ENCODE measurements around the gene ADAMTS12. TPM values are rescaled to one million over a fixed set of nuclear protein-coding genes. Genes with fewer than 3 reads are reported as not detected.

Gene ADAMTS12
- total and polyA plus RNA-seq, 9 of the 15 experiments (the other 6 are each of a cell fraction or from before 2014, with no cell fraction given) = 0.11 TPM; not detected in 8

DNA sequence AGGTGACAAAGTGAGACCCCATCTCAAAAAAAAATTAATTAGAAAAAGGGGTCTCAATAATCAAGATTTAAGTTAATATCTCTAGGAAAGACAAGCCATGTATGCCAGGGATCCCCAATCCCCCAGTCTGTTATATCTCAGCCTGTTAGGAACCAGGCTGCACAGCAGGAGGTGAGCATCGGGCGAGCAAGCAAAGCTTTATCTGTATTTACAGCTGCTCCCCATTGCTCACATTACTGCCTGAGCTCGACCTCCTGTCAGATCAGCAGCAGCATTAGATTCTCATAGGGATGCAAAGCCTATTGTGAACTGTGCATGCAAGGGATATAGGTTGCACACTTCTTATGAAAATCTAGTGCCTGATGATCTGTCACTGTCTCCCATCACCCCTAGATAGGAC, 334.2 kb downstream of the ADAMTS12 start (continued):
- no peak for TF ChIP-seq GTF3C2 (IDR thresholded peaks at IDR 0.05; ENCODE audit: borderline replicate concordance, extremely low read depth, insufficient read length)
- peak; percentile 29 for TF ChIP-seq DACH1 (IDR thresholded peaks at IDR 0.05; ENCODE audit: partially characterized antibody)
- TF ChIP-seq, protein P1, sequence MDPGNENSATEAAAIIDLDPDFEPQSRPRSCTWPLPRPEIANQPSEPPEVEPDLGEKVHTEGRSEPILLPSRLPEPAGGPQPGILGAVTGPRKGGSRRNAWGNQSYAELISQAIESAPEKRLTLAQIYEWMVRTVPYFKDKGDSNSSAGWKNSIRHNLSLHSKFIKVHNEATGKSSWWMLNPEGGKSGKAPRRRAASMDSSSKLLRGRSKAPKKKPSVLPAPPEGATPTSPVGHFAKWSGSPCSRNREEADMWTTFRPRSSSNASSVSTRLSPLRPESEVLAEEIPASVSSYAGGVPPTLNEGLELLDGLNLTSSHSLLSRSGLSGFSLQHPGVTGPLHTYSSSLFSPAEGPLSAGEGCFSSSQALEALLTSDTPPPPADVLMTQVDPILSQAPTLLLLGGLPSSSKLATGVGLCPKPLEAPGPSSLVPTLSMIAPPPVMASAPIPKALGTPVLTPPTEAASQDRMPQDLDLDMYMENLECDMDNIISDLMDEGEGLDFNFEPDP (CRISPR knock-in tag; IDR thresholded peaks at IDR 0.05) = no peak
- no peak for TF ChIP-seq SUPT5H (IDR thresholded peaks at IDR 0.05)
- no peak for TF ChIP-seq CTBP1 (IDR thresholded peaks at IDR 0.05; ENCODE audit: borderline replicate concordance)
- no peak for TF ChIP-seq SMAD2 (IDR thresholded peaks at IDR 0.05; ENCODE audit: low read depth, low read length)
- TF ChIP-seq ELF1 (tag; IDR thresholded peaks at IDR 0.05) = no peak
- 0 out of 2 replicates have a peak, but pooled peaks have one; percentile 33 for TF ChIP-seq PML (IDR thresholded peaks at IDR 0.05; ENCODE audit: low read length)
- TF ChIP-seq KAT8 (IDR thresholded peaks at IDR 0.05; ENCODE audit: low read depth) = no peak
- TF ChIP-seq SIN3B (IDR thresholded peaks at IDR 0.05; ENCODE audit: low read depth) = no peak
- TF ChIP-seq TRIM24 (IDR thresholded peaks at IDR 0.05) = no peak
- TF ChIP-seq KAT2B (IDR thresholded peaks at IDR 0.05; ENCODE audit: low read depth, low read length) = no peak
- no peak for TF ChIP-seq IRF2 (CRISPR knock-in tag; IDR thresholded peaks at IDR 0.05)
- TF ChIP-seq ZNF140 (CRISPR knock-in tag; IDR thresholded peaks at IDR 0.05) = no peak
- TF ChIP-seq XRCC4 (IDR thresholded peaks at IDR 0.05; ENCODE audit: extremely low read depth, insufficient read depth, insufficient read length) = no peak
- no peak for TF ChIP-seq PHF21A (IDR thresholded peaks at IDR 0.05; ENCODE audit: borderline replicate concordance, low read depth)
- peak; percentile 73 for TF ChIP-seq ARID1B (IDR thresholded peaks at IDR 0.05)
- TF ChIP-seq TSC22D4 (tag; IDR thresholded peaks at IDR 0.05) = no peak
- no peak for TF ChIP-seq EP300 (IDR thresholded peaks at IDR 0.05; ENCODE audit: low read length)
- TF ChIP-seq PHB2 (IDR thresholded peaks at IDR 0.05; ENCODE audit: low read depth) = no peak
- TF ChIP-seq, protein P2, sequence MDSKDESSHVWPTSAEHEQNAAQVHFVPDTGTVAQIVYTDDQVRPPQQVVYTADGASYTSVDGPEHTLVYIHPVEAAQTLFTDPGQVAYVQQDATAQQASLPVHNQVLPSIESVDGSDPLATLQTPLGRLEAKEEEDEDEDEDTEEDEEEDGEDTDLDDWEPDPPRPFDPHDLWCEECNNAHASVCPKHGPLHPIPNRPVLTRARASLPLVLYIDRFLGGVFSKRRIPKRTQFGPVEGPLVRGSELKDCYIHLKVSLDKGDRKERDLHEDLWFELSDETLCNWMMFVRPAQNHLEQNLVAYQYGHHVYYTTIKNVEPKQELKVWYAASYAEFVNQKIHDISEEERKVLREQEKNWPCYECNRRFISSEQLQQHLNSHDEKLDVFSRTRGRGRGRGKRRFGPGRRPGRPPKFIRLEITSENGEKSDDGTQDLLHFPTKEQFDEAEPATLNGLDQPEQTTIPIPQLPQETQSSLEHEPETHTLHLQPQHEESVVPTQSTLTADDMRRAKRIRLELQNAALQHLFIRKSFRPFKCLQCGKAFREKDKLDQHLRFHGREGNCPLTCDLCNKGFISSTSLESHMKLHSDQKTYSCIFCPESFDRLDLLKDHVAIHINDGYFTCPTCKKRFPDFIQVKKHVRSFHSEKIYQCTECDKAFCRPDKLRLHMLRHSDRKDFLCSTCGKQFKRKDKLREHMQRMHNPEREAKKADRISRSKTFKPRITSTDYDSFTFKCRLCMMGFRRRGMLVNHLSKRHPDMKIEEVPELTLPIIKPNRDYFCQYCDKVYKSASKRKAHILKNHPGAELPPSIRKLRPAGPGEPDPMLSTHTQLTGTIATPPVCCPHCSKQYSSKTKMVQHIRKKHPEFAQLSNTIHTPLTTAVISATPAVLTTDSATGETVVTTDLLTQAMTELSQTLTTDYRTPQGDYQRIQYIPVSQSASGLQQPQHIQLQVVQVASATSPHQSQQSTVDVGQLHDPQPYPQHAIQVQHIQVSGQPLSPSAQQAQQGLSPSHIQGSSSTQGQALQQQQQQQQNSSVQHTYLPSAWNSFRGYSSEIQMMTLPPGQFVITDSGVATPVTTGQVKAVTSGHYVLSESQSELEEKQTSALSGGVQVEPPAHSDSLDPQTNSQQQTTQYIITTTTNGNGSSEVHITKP (IDR thresholded peaks at IDR 0.05; ENCODE audit: partially characterized antibody) = no peak
